Activated T-cell treated with anti-CD3 and anti-CD28 coated beads, Interleukin-2, amount 50 U/mL, for 72 hours (primary cell): ENCODE results near the gene NCAN. TPM values are rescaled to one million over a fixed set of nuclear protein-coding genes. Genes with fewer than 3 reads are reported as not detected.
"Not testable (repeated sequence)": the region's sequence is repeated elsewhere in the genome, so short reads cannot be mapped to it uniquely, and the experiment has no call there.

Source experiments
- ATAC-seq, 2 donors: fragments of 150-1000 bp; cut with Tn5 transposase; replicated peaks in 1 of 2; 2 replicates each; pipeline ENCODE4 v1.10.0; 2021; ENCODE audit warnings: moderate library complexity in 2 of 2, mild to moderate bottlenecking in 1 of 2
- DNase-seq, 2 donors: peaks; one replicate each; pipeline ENCODE4 v3.0.0; 2021 to 2022; ENCODE audit warnings: mixed read lengths in 1 of 2
- H3K27ac Mint-ChIP-seq: one replicate; pipeline ENCODE4 v1.8.0; 2022; ENCODE audit warnings: mild to moderate bottlenecking, moderate library complexity, mixed read lengths
- H3K27me3 Mint-ChIP-seq: one replicate; pipeline ENCODE4 v1.8.0; 2022; ENCODE audit warnings: low read depth, mixed read lengths
- H3K36me3 Mint-ChIP-seq, 2 donors: one replicate each; pipeline ENCODE4 v1.8.0; 2022; ENCODE audit warnings: mixed read lengths in 2 of 2, mild to moderate bottlenecking in 1 of 2; ENCODE audit not compliant: insufficient read depth in 2 of 2
- H3K4me1 Mint-ChIP-seq: one replicate; pipeline ENCODE4 v1.8.0; 2022; ENCODE audit warnings: low read depth, mixed read lengths
- H3K4me3 Mint-ChIP-seq, 2 donors: one replicate each; pipeline ENCODE4 v1.8.0; 2022; ENCODE audit warnings: mild to moderate bottlenecking in 2 of 2, mixed read lengths in 2 of 2, moderate library complexity in 2 of 2
- H3K9me3 Mint-ChIP-seq, 2 donors: one replicate each; pipeline ENCODE4 v1.8.0; 2022; ENCODE audit warnings: mixed read lengths in 2 of 2
- total RNA-seq, 2 donors: library from RNA; stranded (reverse); gene quantifications; one replicate each; pipeline ENCODE4 v1.2.3, GENCODE V29; 2022

The NCAN gene
- total RNA-seq, 2 donors from 2014 or later, result 0.14 TPM; not detected in 1

GRCh38 chr19:19239675-19240074, 27.9 kb downstream of the NCAN start:
- DNase-seq, result no peak
- no peak for ATAC-seq
- H3K27me3 Mint-ChIP-seq, result peaks cover 14% of the 10 kb centered on the region
- H3K36me3 Mint-ChIP-seq, result peaks cover 4 to 9% of the 10 kb centered on the region in 2 donors
- no peak overlapping the region for H3K27ac Mint-ChIP-seq
- H3K4me1 Mint-ChIP-seq, result no peaks in the 10 kb centered on the region
- peaks cover 6 to 7% of the 10 kb centered on the region in 2 donors for H3K9me3 Mint-ChIP-seq
- no peak overlapping the region for H3K4me3 Mint-ChIP-seq

- DNase-seq, result no peak
- ATAC-seq, result no peak
- Mint-ChIP-seq H3K27ac (no peak overlapping the region), H3K4me3 (no peak overlapping the region), H3K4me1 (no peaks in the 10 kb centered on the region), H3K27me3 (peaks cover 14% of the 10 kb centered on the region), H3K9me3 (peaks cover 6 to 7% of the 10 kb centered on the region in 2 donors), H3K36me3 (peaks cover 4 to 9% of the 10 kb centered on the region in 2 donors)
Observed at GRCh38 chr19:19240476-19240875, 28.7 kb downstream of the NCAN start.

GRCh38 chr19:19250196-19250801, 38.5 kb downstream of the NCAN start:
- H3K27me3 Mint-ChIP-seq, result peaks cover 24% of the 10 kb centered on the region
- DNase-seq (no peak), ATAC-seq (no peak)
- no peaks in the 10 kb centered on the region for H3K36me3 Mint-ChIP-seq
- no peaks in the 10 kb centered on the region for H3K9me3 Mint-ChIP-seq
- no peak overlapping the region for H3K4me3 Mint-ChIP-seq
- no peaks in the 10 kb centered on the region for H3K4me1 Mint-ChIP-seq
- no peak overlapping the region for H3K27ac Mint-ChIP-seq

- not testable (repeated sequence) for H3K36me3 Mint-ChIP-seq, H3K27ac Mint-ChIP-seq, H3K4me1 Mint-ChIP-seq, DNase-seq, H3K4me3 Mint-ChIP-seq, H3K9me3 Mint-ChIP-seq, ATAC-seq
- H3K27me3 Mint-ChIP-seq, result peaks cover 44% of the 10 kb centered on the region
Observed at GRCh38 chr19:19253409-19253808, 41.7 kb downstream of the NCAN start.

GRCh38 chr19:19256072-19256969, 44.6 kb downstream of the NCAN start:
- ATAC-seq (no peak), DNase-seq (no peak)
- Mint-ChIP-seq H3K4me3 (no peak overlapping the region), H3K27ac (no peak overlapping the region), H3K27me3 (peaks cover 50% of the 10 kb centered on the region), H3K36me3 (no peaks in the 10 kb centered on the region), H3K4me1 (no peaks in the 10 kb centered on the region), H3K9me3 (no peaks in the 10 kb centered on the region)

GRCh38 chr19:19257137-19257536, 45.4 kb downstream of the NCAN start:
- DNase-seq (no peak), ATAC-seq (no peak)
- Mint-ChIP-seq H3K27me3 (peaks cover 50% of the 10 kb centered on the region), H3K4me1 (peaks cover 7% of the 10 kb centered on the region), H3K27ac (no peak overlapping the region), H3K36me3 (no peaks in the 10 kb centered on the region), H3K4me3 (no peak overlapping the region), H3K9me3 (no peaks in the 10 kb centered on the region)

GRCh38 chr19:19257836-19258588, 46.3 kb downstream of the NCAN start:
- peaks cover 11% of the 10 kb centered on the region for H3K4me1 Mint-ChIP-seq
- ATAC-seq, result no peak
- DNase-seq, result no peak
- no peak overlapping the region for H3K27ac Mint-ChIP-seq
- peaks cover 55% of the 10 kb centered on the region for H3K27me3 Mint-ChIP-seq
- no peak overlapping the region for H3K4me3 Mint-ChIP-seq
- no peaks in the 10 kb centered on the region for H3K36me3 Mint-ChIP-seq
- H3K9me3 Mint-ChIP-seq, result no peaks in the 10 kb centered on the region

- Mint-ChIP-seq H3K27me3 (peaks cover 60% of the 10 kb centered on the region), H3K4me3 (no peak overlapping the region), H3K9me3 (no peaks in the 10 kb centered on the region), H3K27ac (no peak overlapping the region), H3K4me1 (peaks cover 11% of the 10 kb centered on the region), H3K36me3 (no peaks in the 10 kb centered on the region)
- ATAC-seq (no peak), DNase-seq (no peak)
Observed at GRCh38 chr19:19258589-19259338, 47.0 kb downstream of the NCAN start.

GRCh38 chr19:19259741-19260140, 48.0 kb downstream of the NCAN start:
- H3K27me3 Mint-ChIP-seq, result peaks cover 66% of the 10 kb centered on the region
- ATAC-seq (no peak), DNase-seq (no peak)
- no peak overlapping the region for H3K27ac Mint-ChIP-seq
- H3K36me3 Mint-ChIP-seq, result no peaks in the 10 kb centered on the region
- H3K4me3 Mint-ChIP-seq, result no peak overlapping the region
- H3K9me3 Mint-ChIP-seq, result no peaks in the 10 kb centered on the region
- H3K4me1 Mint-ChIP-seq, result peaks cover 11% of the 10 kb centered on the region

- ATAC-seq (peak in 1 of 2 donors; percentile 17), DNase-seq (no peak)
- Mint-ChIP-seq H3K27ac (no peak overlapping the region), H3K4me1 (peaks cover 11% of the 10 kb centered on the region), H3K9me3 (no peaks in the 10 kb centered on the region), H3K36me3 (no peaks in the 10 kb centered on the region), H3K27me3 (peaks cover 64% of the 10 kb centered on the region), H3K4me3 (peak overlapping the region in 1 of 2 donors; percentile 2)
Observed at GRCh38 chr19:19260417-19261214, 48.9 kb downstream of the NCAN start.

- peaks cover 11% of the 10 kb centered on the region for H3K4me1 Mint-ChIP-seq
- ATAC-seq (peak; percentile 49 to 56), DNase-seq (peak in 1 of 2 donors; percentile 14)
- H3K4me3 Mint-ChIP-seq, result peak overlapping the region; percentile 29 to 62
- H3K27ac Mint-ChIP-seq, result no peak overlapping the region
- H3K9me3 Mint-ChIP-seq, result no peaks in the 10 kb centered on the region
- no peaks in the 10 kb centered on the region for H3K36me3 Mint-ChIP-seq
- peaks cover 55% of the 10 kb centered on the region for H3K27me3 Mint-ChIP-seq
Observed at GRCh38 chr19:19261350-19262189, 49.8 kb downstream of the NCAN start.
